RCC 7860 (cell line): ENCODE results near the gene NSUN5.

Experiments used
- DNase-seq: peaks from one replicate; pipeline ENCODE4 v3.0.0-alpha.2; 2015; ENCODE audit warnings: low spot score
- FAIRE-seq: peaks from 2 replicates; lab custom pipeline; 2012; peaks lifted over from hg19 to GRCh38; lab: Jason Lieb, UNC

Gene NSUN5

GRCh38 chr7:73308665-73309214, at the start of gene NSUN5:
Gene NSUN5 (minus strand): TSS chr7:73308826. CDS start chr7:73308790, 36 bp downstream.
- DNase-seq (peak; percentile 67), FAIRE-seq (no peak)

GRCh38 chr7:73356159-73356558, 47.5 kb upstream of the NSUN5 start:
- FAIRE-seq (no peak), DNase-seq (no peak)

GRCh38 chr7:73354821-73355220, 46.2 kb upstream of the NSUN5 start:
- DNase-seq (no peak), FAIRE-seq (no peak)

- no peak for FAIRE-seq
- no peak for DNase-seq
Observed at GRCh38 chr7:73354196-73354595, 45.6 kb upstream of the NSUN5 start.

- FAIRE-seq = no peak
- DNase-seq = no peak
Observed at GRCh38 chr7:73353243-73353642, 44.6 kb upstream of the NSUN5 start.

GRCh38 chr7:73352784-73353183, 44.2 kb upstream of the NSUN5 start:
- no peak for FAIRE-seq
- DNase-seq = no peak

GRCh38 chr7:73351447-73352167, 43.0 kb upstream of the NSUN5 start:
- no peak for FAIRE-seq
- DNase-seq = no peak

- no peak for FAIRE-seq
Observed at GRCh38 chr7:73350306-73351068, 41.9 kb upstream of the NSUN5 start.

GRCh38 chr7:73349763-73350162, 41.1 kb upstream of the NSUN5 start:
- no peak for FAIRE-seq

More at GRCh38 chr7:73350306-73351068, 41.9 kb upstream of the NSUN5 start:
- no peak for DNase-seq

GRCh38 chr7:73345951-73346350, 37.3 kb upstream of the NSUN5 start:
- DNase-seq (no peak), FAIRE-seq (no peak)

More at GRCh38 chr7:73349763-73350162, 41.1 kb upstream of the NSUN5 start:
- no peak for DNase-seq

GRCh38 chr7:73345538-73345937, 36.9 kb upstream of the NSUN5 start:
- FAIRE-seq = no peak

GRCh38 chr7:73343671-73344380, 35.2 kb upstream of the NSUN5 start:
- DNase-seq (no peak), FAIRE-seq (no peak)

More at GRCh38 chr7:73345538-73345937, 36.9 kb upstream of the NSUN5 start:
- DNase-seq = no peak

- FAIRE-seq (no peak), DNase-seq (no peak)
Observed at GRCh38 chr7:73342645-73343044, 34.0 kb upstream of the NSUN5 start.

- DNase-seq (peak; percentile 28), FAIRE-seq (no peak)
Observed at GRCh38 chr7:73341877-73342276, 33.3 kb upstream of the NSUN5 start.

- DNase-seq (no peak), FAIRE-seq (no peak)
Observed at GRCh38 chr7:73340514-73340913, 31.9 kb upstream of the NSUN5 start.

- DNase-seq = no peak
- no peak for FAIRE-seq
Observed at GRCh38 chr7:73338321-73338720, 29.7 kb upstream of the NSUN5 start.

- DNase-seq (no peak), FAIRE-seq (no peak)
Observed at GRCh38 chr7:73332447-73332846, 23.8 kb upstream of the NSUN5 start.

GRCh38 chr7:73330772-73331171, 22.1 kb upstream of the NSUN5 start:
- no peak for DNase-seq
- FAIRE-seq = no peak

- FAIRE-seq (no peak), DNase-seq (peak; percentile 24)
Observed at GRCh38 chr7:73329861-73330581, 21.4 kb upstream of the NSUN5 start.

- DNase-seq (no peak), FAIRE-seq (no peak)
Observed at GRCh38 chr7:73328696-73329095, 20.1 kb upstream of the NSUN5 start.
